ENCODE measurements around the gene FOXRED1. TPM values are rescaled to one million over a fixed set of nuclear protein-coding genes. Genes with fewer than 3 reads are reported as not detected.

The FOXRED1 gene
- polyA plus RNA-seq, 1 donor (not counting 4 experiments of a cell fraction or from before 2014, with no cell fraction given), result 20.8 TPM

GRCh38 chr11:126327281-126328000 is 58.5 kb downstream of the FOXRED1 start:
- no peak overlapping the region for H3K4me2 ChIP-seq (ENCODE audit: control insufficient read depth, extremely low read depth, insufficient read depth, low read depth, low read length)
- dilution Hi-C loops (cut with MboI; ENCODE audit: extremely low pct_ligation_motif_present, low sequenced_read_pairs), result no loop called here
- FAIRE-seq, result no peak
- H2AFZ ChIP-seq (ENCODE audit: control insufficient read depth, low read length), result no peak overlapping the region
- TF ChIP-seq EZH2 (IDR thresholded peaks at IDR 0.05; ENCODE audit: low read length) (no peak), CTCF (optimal IDR thresholded peaks at IDR 0.05 in 1 of 3, IDR thresholded peaks at IDR 0.05 in 1 of 3, conservative IDR thresholded peaks at IDR 0.05 in 1 of 3; ENCODE audit: extremely low read depth in 1 of 3, insufficient read depth in 2 of 3, low read length in 3 of 3) (no peak)
- H3K4me3 ChIP-seq (ENCODE audit: control insufficient read depth in 2 of 3, extremely low read depth in 1 of 3, insufficient read depth in 2 of 3, low read depth in 1 of 3, low read length in 3 of 3), result no peak overlapping the region
- no peak for DNase-seq (ENCODE audit: low read depth, low spot score)
- H3K9me1 ChIP-seq (ENCODE audit: control insufficient read depth, extremely low read depth, insufficient read depth, low read length), result peaks cover 3% of the 10 kb centered on the region
- H3K27me3 ChIP-seq (ENCODE audit: control insufficient read depth, extremely low read depth, insufficient read depth, low read length), result no peaks in the 10 kb centered on the region
- no peaks in the 10 kb centered on the region for H3K79me2 ChIP-seq (ENCODE audit: control insufficient read depth, insufficient read depth, low read length)
- H3K36me3 ChIP-seq (ENCODE audit: control insufficient read depth in 2 of 2, extremely low read depth in 1 of 2, insufficient read depth in 2 of 2, low read length in 2 of 2), result peaks cover 0 to 4% of the 10 kb centered on the region in 2 experiments
- no peaks in the 10 kb centered on the region for H3K9me3 ChIP-seq (ENCODE audit: control insufficient read depth, low read depth, low read length)
- no peak overlapping the region for H3K27ac ChIP-seq (ENCODE audit: control insufficient read depth, insufficient read depth, low read length)
- peaks cover 18% of the 10 kb centered on the region for H3K4me1 ChIP-seq (ENCODE audit: control insufficient read depth, extremely low read depth, insufficient read depth, low read length)
- H4K20me1 ChIP-seq (ENCODE audit: control insufficient read depth, extremely low read depth, insufficient read depth, low read length), result no peaks in the 10 kb centered on the region
- H3K9ac ChIP-seq (ENCODE audit: control insufficient read depth, extremely low read depth, insufficient read depth, low read length), result no peak overlapping the region

Small RNA genes lying within 50 kb of the gene (small RNA-seq; reads per million reads assigned to genes)
- 0 reads per million in 3 experiments for gene RN7SL351P (ENCODE audit: insufficient read length in 3 of 3, low read depth in 3 of 3, low replicate concordance in 1 of 3)

Other genes with a start within 250 kb of the FOXRED1 start
- gene CDON, start 206.3 kb upstream of the FOXRED1 start, polyA plus RNA-seq, result 1.0 to 1.6 TPM (median 1.4 TPM) in 3 replicates
- gene RPUSD4, start 57.5 kb upstream of the FOXRED1 start, polyA plus RNA-seq, result 23.8 to 24.7 TPM (median 23.8 TPM) in 3 replicates
- 26.5 to 32.0 TPM (median 28.0 TPM) in 3 replicates for gene FAM118B, start 57.4 kb upstream of the FOXRED1 start, polyA plus RNA-seq
- 50.7 to 96.1 TPM (median 56.0 TPM) in 3 replicates for gene SRPRA, start 259 bp upstream of the FOXRED1 start, polyA plus RNA-seq
- 2.9 to 5.2 TPM (median 3.2 TPM) in 3 replicates for gene TIRAP, start 13.9 kb downstream of the FOXRED1 start, polyA plus RNA-seq
- 21.9 to 50.1 TPM (median 31.3 TPM) in 3 replicates for gene DCPS, start 34.9 kb downstream of the FOXRED1 start, polyA plus RNA-seq
- 23.2 to 38.9 TPM (median 24.6 TPM) in 3 replicates for gene ST3GAL4, start 86.5 kb downstream of the FOXRED1 start, polyA plus RNA-seq

Measured in keratinocyte (primary cell).